Lower leg skin (tissue), 3 donors: ENCODE data around the gene SP100.

ENCODE experiments used
- CTCF ChIP-seq, 3 donors: fragments of 450-650 bp; IDR thresholded peaks; one replicate each; pipeline ENCODE4 v1.5.1; 2016; ENCODE audit warnings: antibody characterized with exemption in 3 of 3, mild to moderate bottlenecking in 3 of 3, moderate library complexity in 2 of 3
- POLR2A ChIP-seq, 2 donors: fragments of 450-650 bp; IDR thresholded peaks; one replicate each; pipeline ENCODE4 v1.6.1; 2016 to 2017; ENCODE audit warnings: antibody characterized with exemption in 2 of 2, mild to moderate bottlenecking in 1 of 2, moderate library complexity in 1 of 2

GRCh38 chr2:230384986-230385385, 31.0 kb upstream of the SP100 start:
- TF ChIP-seq CTCF (IDR thresholded peaks at IDR 0.05) (no peak), POLR2A (IDR thresholded peaks at IDR 0.05) (no peak)
